Loucy (cell line): ENCODE measurements around the gene CTNND2.

Experiments used
- EZH2phosphoT487 ChIP-seq: fragments of 200-600 bp; IDR thresholded peaks from 2 replicates; pipeline ENCODE4 v1.6.1; 2018; ENCODE audit warnings: antibody characterized with exemption, mild to moderate bottlenecking, moderate library complexity, borderline replicate concordance
- TF ChIP-seq, protein P1 (sequence below): fragments of 200-600 bp; sonication (generic); conservative IDR thresholded peaks from 2 replicates; pipeline ENCODE4 v1.5.1; 2014; ENCODE audit warnings: mild to moderate bottlenecking, antibody characterized with exemption, low read length

DNA sequence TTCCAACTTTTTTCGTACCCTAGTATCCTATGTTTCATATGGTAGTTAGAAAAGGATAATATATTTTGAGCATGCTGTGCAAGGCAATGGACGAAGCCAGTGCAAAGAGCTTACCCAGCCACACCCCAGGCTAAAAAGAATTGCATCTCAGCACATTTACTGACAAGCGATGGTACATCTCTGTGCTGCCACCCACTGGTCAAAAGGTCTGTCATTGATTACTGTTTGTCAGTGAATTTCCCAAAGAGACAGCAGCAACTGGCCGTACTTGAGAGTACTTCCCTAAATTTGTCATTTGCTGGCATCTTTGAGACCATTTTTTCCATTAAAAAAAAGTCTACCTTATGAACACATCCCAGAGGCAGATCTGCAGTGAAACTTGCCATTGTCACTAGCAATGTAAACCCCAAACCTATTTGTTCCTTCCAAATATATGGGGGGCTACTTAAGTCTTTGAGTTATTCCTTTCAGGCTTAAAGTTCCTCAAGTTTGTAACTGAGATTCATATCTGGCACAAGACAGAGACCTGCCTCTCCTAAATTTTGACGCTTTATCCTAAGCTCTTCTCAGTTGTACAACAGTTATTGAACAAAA is 184.3 kb downstream of the CTNND2 start:
- TF ChIP-seq, protein P1, sequence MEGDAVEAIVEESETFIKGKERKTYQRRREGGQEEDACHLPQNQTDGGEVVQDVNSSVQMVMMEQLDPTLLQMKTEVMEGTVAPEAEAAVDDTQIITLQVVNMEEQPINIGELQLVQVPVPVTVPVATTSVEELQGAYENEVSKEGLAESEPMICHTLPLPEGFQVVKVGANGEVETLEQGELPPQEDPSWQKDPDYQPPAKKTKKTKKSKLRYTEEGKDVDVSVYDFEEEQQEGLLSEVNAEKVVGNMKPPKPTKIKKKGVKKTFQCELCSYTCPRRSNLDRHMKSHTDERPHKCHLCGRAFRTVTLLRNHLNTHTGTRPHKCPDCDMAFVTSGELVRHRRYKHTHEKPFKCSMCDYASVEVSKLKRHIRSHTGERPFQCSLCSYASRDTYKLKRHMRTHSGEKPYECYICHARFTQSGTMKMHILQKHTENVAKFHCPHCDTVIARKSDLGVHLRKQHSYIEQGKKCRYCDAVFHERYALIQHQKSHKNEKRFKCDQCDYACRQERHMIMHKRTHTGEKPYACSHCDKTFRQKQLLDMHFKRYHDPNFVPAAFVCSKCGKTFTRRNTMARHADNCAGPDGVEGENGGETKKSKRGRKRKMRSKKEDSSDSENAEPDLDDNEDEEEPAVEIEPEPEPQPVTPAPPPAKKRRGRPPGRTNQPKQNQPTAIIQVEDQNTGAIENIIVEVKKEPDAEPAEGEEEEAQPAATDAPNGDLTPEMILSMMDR = peak; percentile 79
- no peak for TF ChIP-seq EZH2phosphoT487
